GM19351 (cell line): ENCODE measurements around the gene NSUN2.

ENCODE experiments used
- ATAC-seq: cut with Tn5 transposase; IDR thresholded peaks from one replicate; pipeline ENCODE4 v1.9.1; 2021; ENCODE audit warnings: mild to moderate bottlenecking, moderate library complexity; ENCODE audit not compliant: unreplicated experiment

Gene NSUN2

DNA sequence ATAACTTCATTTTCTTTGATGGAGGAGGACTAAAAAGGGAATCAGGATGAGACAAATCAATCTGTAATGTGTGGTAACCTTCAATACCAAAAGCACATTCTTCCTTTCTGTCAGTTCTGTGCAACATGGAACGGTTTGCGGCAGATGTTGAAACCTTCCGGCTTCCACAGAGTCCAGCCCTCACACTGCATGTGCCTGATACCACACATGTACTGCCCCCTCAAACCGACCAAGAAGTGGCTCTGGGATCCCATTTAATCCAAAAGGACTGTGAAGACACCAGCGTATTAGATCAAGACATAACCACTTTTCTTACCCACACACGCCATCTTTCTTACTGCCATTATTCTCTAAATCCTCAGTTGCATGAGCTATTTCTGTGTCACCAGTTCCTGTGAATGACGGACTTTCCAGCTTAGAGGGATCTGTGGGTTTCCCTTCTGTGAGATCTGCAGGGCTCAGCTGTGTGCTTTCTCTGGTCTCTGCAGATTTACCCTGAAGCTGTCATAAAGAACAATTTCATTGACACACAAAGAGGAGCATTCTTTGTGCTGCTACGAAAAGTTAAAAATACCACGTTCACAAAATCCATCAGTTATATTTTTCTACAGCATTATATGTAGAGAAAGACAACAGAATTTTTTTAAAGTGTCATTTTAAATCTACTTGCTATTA, 25.8 kb downstream of the NSUN2 start:
- no peak for ATAC-seq

DNA sequence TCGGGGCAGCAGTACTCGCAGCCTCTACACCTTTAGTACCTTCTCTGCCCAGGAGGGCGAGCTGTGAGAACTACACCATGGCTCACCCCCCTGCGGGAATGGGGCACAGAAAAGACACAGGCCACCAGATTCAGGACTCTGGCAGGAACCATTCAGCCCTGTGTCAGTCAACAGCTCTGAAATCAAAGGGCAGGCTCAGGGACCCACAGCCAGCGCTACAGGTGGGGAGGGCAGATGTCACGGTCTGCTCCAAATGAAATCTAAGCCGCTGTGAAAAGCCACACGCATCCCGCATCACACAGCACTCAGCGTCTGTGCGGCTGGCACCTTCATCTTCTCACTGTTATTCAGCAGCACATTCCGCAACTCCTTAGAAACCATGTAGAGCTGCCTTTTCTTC, 27.9 kb downstream of the NSUN2 start:
- ATAC-seq = no peak

DNA sequence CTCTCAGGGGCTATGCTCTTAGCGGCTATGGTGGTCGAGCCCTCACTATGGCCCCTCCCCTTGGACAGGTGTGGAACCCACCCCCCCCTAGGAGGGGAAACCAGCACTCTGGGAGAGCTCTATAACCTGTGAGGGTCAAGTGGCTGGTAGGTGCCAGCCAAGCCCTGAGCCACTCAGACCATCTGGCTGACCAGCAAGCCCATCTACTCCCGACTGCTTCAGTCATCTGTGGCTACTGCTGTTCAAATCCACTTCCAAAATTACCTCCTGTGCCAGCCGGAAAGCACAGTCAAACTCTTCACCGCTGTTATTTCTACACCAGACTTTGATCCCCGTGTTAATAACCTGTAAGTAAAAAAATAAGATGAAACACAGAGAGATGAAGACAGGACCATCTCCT, 28.5 kb downstream of the NSUN2 start:
- ATAC-seq = no peak

DNA sequence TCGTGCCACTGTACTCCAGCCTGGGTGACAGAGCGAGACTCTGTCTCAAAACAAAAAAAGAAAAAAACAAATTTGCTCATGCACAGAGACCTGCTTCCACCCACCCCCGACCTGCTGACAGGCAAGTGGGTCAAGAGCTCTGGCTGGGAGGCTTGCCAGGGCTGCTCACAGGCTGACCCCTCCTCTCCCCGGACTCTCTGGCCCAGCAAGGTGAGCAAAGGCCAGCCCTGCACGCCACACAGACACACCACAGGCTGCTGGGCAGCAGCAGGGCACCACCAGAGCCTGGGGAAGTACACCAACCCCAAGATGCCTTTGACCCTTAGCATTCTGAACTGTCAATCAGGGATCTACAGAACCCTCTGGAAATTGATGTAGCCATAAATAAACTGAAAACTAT, 29.2 kb downstream of the NSUN2 start:
- ATAC-seq = no peak

DNA sequence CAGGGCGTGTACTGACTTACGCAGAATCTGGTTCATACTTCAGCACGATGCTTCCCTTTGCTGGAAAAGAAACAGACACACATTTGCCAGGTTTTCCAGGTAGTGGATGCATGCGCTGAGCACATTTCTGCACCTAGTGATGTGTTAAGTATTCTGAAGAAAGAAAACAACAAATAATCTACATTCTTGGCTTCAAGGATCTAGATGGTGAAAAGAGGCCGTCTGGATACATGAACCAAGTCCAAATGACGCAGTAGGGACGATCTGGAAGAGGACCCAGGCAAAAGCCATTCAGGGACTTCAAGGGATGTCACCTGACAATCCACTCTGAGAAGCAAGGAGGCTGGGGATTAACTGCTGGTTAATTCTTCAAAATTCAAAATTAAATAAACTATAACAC, 30.4 kb downstream of the NSUN2 start:
- no peak for ATAC-seq

DNA sequence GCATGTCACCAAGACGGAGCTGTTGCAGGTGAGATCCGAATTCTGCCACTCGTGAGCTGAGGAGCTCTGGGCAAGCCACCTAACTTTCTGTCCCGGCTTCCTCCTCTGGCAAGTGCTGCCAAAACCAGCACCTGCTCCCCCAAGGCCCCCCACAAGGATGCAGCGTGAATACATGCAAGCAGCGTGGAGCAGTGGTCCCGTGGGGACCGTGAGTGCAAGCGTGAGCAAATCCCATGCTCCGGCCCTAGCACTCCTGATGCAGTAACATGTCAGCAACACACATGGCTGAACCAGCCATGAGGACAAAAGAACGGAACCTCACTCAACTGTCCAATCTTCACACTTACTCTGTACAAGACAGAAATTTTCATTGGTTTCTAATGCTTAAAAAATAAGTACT, 31.0 kb downstream of the NSUN2 start:
- ATAC-seq = no peak

DNA sequence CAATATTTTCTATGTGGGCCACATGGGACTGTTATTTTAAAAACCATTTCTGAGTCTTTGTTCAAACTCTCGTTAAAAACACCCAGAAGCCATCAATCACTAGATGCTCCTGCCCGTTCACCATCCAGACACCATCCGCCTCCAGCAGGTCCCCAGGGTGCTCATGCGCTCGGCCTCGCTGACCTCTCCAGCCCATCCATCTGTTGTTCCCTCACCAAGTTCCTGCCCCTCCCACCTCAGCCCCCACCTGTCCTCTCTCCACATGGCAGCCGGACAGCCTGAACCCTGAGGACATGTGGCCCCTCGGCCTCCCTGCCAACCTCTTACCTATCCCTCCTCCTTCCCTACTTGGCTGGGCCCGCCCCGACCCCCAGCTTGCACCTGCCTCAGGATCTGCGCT, 31.6 kb downstream of the NSUN2 start:
- no peak for ATAC-seq

DNA sequence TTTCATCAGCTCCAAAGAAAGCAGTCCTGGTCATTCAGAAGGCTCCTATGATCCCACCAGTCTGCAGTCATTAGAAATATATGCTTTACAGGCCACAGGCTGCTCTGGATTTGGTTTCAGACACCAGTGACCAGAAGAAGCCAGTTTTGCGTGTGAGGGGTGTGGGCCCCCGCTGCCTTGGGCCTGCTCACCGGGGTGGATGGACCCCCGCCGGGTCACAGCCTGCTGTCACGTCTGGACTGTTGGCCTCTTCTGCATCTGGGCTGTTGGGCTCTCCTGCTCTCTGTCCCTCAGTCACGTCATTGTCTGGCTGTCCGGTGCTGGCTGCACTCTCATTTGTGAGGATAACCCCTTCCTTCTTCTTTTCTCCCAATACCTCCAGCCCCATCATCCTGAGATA, 33.1 kb downstream of the NSUN2 start:
- ATAC-seq = no peak

DNA sequence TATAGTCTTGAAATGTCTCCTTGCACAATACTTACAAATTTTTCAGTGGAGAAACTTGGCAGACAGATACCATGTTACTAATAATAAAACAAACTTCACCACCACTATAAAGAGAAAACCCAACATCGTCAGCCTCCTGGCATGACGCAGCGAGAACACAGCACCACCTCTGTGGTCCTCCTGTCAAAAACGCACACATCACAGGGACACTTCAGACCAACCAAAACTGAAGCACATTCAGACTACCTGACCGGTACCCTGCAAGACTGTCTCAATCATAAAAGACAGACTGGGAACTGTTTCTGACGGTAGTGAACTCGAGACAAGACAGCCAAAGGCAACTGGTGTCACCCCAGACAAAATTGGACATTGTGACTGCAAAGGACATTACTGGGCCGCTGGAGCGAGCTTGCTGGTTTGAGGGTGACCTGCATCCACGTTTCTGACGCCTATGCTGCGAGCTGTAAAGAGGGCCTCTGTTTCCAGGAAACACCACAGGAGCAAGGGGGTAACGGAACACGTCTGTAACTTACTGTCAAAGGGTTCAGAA, 34.4 kb downstream of the NSUN2 start:
- no peak for ATAC-seq

DNA sequence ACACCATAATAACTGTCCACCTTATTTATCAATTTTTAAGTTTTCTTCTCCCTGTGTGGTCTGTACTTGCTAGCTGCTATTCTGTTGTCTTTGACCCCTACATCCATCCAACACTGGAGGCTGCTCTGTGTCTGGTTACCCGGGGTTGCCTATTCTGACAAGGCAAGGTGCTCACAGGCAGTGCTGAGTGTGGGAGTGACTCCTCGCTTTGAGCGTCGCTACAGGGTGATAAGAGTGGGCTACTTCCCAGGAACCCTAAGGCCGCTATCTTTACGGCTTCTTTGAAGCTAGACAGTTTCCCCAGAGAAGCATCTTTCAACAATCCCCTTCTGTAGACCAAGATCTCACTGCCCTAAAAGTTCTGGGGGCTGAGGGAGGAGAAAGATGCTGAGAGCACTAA, 35.3 kb downstream of the NSUN2 start:
- no peak for ATAC-seq

DNA sequence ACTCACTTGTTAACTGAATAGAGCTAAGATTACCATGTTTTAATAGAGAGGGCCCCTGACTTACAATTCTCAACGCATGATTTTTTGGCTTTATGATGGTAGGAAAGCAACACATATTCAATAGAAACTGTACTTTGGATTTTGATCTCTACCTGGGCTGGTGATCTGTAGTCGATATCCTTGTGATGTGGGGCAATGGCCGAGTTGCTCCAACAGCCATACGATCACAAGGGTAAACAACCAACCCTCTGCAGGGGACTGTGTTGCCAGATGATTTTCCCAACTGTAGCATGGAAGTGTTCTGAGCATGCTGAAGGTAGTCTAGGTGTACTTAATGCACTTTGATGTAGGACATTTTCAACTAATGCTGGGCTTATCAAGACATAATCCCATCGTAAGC, 36.5 kb downstream of the NSUN2 start:
- ATAC-seq = no peak

DNA sequence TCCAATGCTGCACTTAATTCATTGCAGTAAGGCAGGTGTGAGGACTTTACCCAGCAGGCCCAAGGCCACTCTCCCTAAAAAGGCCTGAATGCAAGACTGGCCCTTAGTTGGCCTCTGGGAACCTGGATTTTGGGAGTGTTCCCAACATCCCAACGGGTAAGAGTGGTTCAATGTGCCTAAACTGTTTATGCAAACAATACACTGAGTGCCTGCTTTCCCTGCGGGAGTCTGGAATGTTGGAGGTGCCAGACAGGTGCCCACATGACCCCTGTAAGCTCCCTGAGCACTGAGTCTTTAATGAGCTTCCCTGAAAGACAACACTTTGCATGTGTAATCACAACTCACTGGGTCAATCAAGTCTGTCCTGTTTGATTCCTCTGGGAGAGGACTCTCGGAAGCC, 37.4 kb downstream of the NSUN2 start:
- ATAC-seq = no peak

DNA sequence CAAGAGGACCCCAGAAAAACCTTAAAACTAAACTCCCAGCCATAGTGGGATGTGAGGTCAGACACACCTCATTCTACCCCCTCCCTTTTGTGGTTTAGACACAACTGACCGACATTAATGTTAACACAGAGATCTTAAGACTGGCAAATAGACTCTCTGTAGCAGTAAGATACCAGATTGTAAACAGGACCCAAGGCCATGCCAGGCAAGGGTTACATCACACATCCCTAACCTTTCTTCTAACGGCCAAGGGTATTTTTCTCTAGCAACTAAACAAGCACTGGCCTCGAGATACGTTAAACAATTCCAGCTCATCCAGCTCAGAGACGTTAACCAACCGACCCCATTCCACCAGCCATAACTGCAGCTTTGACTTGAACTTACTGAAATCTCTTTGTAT, 38.8 kb downstream of the NSUN2 start:
- ATAC-seq = no peak

DNA sequence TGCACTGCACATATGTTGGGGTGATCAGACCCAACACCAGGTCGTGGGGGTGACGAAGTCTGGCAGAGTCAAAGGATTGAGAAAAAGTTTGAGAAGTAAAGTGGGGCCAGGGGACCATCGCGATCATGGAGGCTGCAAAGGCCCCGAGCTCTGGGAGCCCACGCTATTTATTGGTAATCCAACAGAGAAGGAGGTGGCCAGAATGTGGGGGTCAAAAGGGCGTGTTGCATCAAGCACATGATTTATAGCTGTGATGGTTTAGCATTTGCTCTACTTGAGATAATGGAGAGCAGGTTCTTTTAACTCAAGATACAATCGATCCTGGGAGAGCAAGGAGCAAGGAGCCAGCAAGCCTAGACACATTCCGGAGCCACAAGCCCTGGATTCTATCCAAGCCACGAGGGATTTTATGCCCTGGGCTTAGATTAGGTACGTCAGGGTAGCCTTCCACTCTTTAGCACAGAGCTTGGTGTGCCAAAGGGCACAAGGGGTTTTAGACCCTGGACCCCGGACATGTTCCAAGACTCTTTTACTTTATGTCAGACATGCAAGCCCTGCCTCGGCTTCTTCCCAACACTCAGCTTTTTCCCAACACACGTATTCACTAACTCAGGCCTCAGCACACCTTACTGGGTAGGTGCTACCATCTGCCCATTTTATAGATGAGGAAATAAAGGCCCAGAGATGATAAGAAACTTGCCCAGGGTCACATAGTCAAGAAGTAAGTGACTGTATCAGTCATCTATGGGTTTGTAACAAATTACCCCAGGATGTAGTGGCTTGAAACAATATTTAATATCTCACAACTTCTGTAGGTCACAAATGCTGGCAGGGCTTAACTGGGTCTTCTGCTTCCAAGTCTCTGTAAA, 39.5 kb downstream of the NSUN2 start:
- ATAC-seq = no peak

DNA sequence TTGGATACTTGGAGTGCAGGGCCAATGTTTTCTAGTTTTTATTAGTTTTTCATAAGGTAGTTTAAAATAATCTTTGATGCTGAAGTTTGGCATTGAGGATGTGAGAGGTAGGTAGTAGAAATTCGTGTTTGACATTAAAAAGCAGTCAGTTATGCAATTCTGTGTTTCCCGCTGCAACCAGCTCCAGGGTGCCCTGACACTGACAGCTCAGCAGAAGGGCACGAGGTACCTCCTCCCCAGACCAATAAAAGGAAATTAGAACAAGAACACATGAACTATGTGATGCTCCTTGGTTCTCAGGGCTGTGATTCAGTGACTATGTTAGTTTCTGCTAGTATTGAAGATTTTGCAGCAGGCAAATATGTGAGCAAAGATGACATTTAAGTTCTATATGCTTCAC, 40.2 kb downstream of the NSUN2 start:
- no peak for ATAC-seq

DNA sequence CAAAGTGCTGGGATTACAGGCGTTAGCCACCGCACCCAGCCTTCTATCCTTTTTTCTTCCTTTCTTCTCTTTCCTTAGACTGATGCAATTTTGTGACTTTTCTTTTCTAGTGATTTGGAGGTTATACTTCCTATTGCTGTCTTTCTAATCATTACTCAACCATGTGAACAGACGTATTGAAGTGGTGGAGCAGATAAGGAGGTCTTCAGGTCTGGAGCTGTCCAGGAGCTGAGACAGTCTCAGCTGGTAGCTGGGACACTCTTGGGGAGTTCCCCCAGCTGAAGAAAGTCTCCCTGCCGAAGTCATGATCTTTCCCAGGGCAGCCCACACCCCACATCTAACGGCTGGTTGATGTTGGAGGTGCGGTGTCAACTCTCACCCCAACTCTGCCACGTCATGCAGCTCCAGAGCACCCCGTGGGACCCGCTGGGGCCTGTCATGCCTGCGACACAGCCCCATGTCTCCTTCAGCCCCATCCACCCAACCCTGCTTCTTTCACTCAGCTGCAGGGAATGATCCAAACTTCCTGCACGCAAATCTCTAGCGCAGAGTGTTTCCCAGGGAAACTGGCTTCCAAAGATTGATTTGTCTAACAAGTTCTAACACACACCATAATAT, 41.1 kb downstream of the NSUN2 start:
- no peak for ATAC-seq

DNA sequence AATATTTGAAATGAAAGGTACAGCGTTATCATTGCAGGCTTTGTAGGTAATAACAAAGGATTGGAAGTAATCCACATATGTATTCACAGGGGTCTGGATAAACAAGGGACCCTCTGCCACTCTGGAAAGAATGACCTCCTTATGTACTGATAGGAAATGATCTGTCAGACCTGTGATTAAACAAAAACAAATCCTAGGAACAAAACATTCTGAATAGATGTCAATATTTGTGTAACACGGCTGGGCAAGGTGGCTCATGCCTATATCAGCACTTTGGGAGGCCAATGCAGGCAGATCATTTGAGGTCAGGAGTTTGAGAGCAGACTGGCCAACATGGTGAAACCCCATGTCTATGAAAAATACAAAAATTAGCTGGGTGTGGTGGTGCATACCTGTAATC, 42.3 kb downstream of the NSUN2 start:
- no peak for ATAC-seq

DNA sequence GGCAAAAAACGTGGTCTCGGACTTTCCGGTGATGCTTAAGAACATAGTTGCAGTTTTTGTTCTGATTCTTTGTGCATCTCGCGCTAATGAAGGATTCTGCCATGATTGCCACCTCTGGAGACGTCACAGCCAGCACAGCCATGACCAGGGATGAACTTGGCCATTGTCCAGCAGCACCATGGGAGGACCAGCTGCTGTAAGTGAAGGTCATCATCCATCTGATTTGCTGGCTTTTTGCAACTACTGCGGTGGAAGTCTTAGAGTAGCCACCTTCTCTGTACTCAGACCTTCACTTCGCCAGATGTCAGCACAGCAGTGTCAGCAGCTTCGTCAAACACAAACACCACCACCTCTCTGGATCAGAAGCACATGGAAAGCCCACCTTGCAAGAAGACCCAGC, 45.7 kb downstream of the NSUN2 start:
- no peak for ATAC-seq

DNA sequence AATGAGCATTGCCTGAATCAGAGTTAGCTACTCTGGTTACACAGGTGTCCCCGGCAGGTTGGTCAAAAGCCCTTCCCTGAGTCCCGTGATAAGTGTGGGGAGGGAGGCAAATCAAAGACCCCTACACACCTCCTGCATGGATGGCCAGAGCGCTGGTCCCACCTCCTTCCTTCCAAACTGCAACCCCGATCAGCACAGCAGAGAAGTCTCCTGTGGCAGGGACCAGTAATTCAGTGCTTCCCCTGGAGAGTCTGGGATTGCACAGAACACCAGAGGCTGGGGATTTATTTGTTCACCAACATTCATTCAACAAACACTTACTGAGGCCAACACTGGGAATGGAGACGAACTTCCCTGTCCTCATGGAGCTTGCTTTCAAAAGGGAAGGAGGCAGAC, 46.2 kb downstream of the NSUN2 start:
- ATAC-seq = no peak

DNA sequence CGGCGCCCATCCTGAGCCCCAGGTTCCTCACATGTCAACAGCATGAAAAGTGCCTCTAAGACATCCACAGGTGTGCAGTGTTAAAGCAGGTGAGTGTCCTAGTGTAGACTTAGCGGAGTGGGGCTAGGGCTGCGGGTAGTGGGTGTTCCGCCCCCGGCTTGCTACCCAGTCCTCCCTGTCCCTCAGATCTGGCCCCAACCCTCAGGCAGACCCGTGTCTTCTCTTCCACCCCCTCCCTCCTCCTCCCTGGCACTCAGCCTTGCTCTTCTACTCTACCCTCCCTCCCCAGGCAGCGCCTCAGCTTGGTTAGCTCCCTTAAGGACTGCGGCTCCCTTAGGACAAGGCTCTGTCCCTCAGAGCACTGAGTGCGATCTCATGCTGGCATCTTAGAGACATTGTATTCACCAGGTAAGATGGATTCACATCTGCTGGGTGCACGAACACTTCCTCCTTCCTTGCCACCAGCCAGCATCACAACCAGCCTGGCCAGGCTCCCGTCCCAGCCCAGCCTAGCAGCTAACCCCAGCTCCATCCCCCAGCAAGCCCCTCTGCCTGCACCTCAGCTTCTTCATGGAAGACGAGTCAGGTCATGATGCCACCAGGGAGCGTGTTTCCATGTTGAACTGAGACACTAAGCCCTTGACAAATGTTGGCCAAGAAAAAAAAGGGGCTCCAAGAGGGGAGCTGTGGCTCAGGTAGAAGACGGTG, 46.8 kb downstream of the NSUN2 start:
- no peak for ATAC-seq

DNA sequence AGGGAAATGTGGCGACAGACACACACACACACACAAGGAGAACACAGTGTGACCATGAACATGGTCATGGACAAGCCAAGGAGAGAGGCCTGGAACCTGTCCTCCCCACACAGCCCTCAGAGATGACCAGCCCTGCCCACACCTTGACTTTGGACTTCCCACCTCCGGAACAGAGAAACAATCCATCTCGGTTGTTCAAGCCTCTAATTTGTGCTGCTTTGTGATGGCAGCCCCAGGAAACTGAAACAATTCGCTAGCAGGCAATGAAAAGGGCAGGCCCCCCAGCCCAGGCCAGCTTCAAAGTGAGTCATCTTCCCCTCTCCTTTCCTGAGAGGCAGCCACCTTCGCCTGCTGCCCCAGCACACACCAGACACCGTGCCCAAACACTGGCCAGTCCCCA, 47.7 kb downstream of the NSUN2 start:
- no peak for ATAC-seq
